ENCODE results near the gene DOCK1.

DNA sequence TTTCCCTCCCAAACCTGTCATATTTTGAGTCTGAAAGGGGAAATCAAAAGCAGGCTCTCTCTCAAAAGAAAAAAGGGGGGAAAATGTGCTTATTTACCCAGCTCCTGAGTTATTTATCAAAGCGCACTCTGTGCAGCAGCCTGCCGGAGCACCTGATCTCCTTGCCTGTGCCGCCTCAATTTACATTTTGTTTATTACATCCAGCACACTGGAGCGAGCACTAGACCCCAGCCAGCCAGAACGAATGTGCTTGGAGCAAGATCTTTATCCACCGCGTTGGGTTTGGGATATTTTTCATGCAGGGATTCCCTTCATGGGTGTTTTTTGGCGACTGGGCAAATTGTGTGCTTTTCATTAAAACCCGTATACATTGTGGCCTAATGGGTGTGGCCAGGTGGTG is 453.1 kb downstream of the DOCK1 start:
- TF ChIP-seq, protein P1, sequence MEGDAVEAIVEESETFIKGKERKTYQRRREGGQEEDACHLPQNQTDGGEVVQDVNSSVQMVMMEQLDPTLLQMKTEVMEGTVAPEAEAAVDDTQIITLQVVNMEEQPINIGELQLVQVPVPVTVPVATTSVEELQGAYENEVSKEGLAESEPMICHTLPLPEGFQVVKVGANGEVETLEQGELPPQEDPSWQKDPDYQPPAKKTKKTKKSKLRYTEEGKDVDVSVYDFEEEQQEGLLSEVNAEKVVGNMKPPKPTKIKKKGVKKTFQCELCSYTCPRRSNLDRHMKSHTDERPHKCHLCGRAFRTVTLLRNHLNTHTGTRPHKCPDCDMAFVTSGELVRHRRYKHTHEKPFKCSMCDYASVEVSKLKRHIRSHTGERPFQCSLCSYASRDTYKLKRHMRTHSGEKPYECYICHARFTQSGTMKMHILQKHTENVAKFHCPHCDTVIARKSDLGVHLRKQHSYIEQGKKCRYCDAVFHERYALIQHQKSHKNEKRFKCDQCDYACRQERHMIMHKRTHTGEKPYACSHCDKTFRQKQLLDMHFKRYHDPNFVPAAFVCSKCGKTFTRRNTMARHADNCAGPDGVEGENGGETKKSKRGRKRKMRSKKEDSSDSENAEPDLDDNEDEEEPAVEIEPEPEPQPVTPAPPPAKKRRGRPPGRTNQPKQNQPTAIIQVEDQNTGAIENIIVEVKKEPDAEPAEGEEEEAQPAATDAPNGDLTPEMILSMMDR (IDR thresholded peaks at IDR 0.05) = no peak
- TF ChIP-seq POLR2AphosphoS5 (IDR thresholded peaks at IDR 0.05) (no peak), POLR2A (IDR thresholded peaks at IDR 0.05) (no peak), EP300 (IDR thresholded peaks at IDR 0.05) (no peak)
